GM18505 (cell line): Measurements from ENCODE around the gene FKBP10.

Experiments
- ATAC-seq: cut with Tn5 transposase; IDR thresholded peaks from one replicate; pipeline ENCODE4 v1.9.1; 2021; ENCODE audit not compliant: unreplicated experiment
- POLR2A ChIP-seq: IDR thresholded peaks from 4 replicates; pipeline ENCODE4 v1.6.1; 2011; ENCODE audit warnings: borderline replicate concordance; ENCODE audit not compliant: insufficient read depth, insufficient read length; ENCODE audit errors: extremely low read depth

FKBP10 gene

GRCh38 chr17:41812381-41813151 lies at the start of gene FKBP10:
Gene FKBP10, plus strand, starts transcription at chr17:41813004. Its CDS starts 31 bp downstream, at chr17:41813035.
- no peak for TF ChIP-seq POLR2A
- ATAC-seq, result no peak

- ATAC-seq, result no peak
- no peak for TF ChIP-seq POLR2A
Observed at GRCh38 chr17:41763327-41763726, 49.5 kb upstream of the FKBP10 start.

GRCh38 chr17:41766135-41766534 lies 46.7 kb upstream of the FKBP10 start:
- TF ChIP-seq POLR2A, result no peak
- ATAC-seq, result no peak

- no peak for ATAC-seq
- TF ChIP-seq POLR2A, result no peak
Observed at GRCh38 chr17:41767324-41768042, 45.3 kb upstream of the FKBP10 start.

- no peak for ATAC-seq
- no peak for TF ChIP-seq POLR2A
Observed at GRCh38 chr17:41768682-41769288, 44.0 kb upstream of the FKBP10 start.

- TF ChIP-seq POLR2A, result no peak
- ATAC-seq, result no peak
Observed at GRCh38 chr17:41769346-41769862, 43.4 kb upstream of the FKBP10 start.

GRCh38 chr17:41769985-41770384 lies 42.8 kb upstream of the FKBP10 start:
- no peak for ATAC-seq
- no peak for TF ChIP-seq POLR2A

GRCh38 chr17:41771389-41772206 lies 41.2 kb upstream of the FKBP10 start:
- no peak for ATAC-seq
- no peak for TF ChIP-seq POLR2A

- no peak for TF ChIP-seq POLR2A
- ATAC-seq, result no peak
Observed at GRCh38 chr17:41772218-41772585, 40.6 kb upstream of the FKBP10 start.

GRCh38 chr17:41772586-41773189 lies 40.1 kb upstream of the FKBP10 start:
- no peak for ATAC-seq
- no peak for TF ChIP-seq POLR2A

GRCh38 chr17:41773190-41773588 lies 39.6 kb upstream of the FKBP10 start:
- ATAC-seq, result no peak
- no peak for TF ChIP-seq POLR2A

- TF ChIP-seq POLR2A, result no peak
Observed at GRCh38 chr17:41773731-41774193, 39.0 kb upstream of the FKBP10 start.

More at GRCh38 chr17:41773731-41774193, 39.0 kb upstream of the FKBP10 start:
- ATAC-seq, result no peak
